ES-I3 (cell line): ENCODE data around the gene PITX2.

ENCODE experiments used
- H3K36me3 ChIP-seq: 2 replicates; pipeline ENCODE4 v1.6.1; 2013; ENCODE audit warnings: mild to moderate bottlenecking, low read length, control low read depth, moderate library complexity; ENCODE audit not compliant: insufficient read depth
- H3K4me1 ChIP-seq: 2 replicates; pipeline ENCODE4 v1.6.1; 2013; ENCODE audit warnings: mild to moderate bottlenecking, control low read depth, low read length; ENCODE audit not compliant: insufficient read depth
- H3K9ac ChIP-seq: 2 replicates; pipeline ENCODE4 v1.6.1; 2013; ENCODE audit warnings: low read depth, mild to moderate bottlenecking, low read length, moderate library complexity
- H3K9me3 ChIP-seq: 2 replicates; pipeline ENCODE4 v1.6.1; 2013; ENCODE audit warnings: mild to moderate bottlenecking, low read length, moderate library complexity; ENCODE audit not compliant: control insufficient read depth, insufficient read depth

Gene PITX2

DNA sequence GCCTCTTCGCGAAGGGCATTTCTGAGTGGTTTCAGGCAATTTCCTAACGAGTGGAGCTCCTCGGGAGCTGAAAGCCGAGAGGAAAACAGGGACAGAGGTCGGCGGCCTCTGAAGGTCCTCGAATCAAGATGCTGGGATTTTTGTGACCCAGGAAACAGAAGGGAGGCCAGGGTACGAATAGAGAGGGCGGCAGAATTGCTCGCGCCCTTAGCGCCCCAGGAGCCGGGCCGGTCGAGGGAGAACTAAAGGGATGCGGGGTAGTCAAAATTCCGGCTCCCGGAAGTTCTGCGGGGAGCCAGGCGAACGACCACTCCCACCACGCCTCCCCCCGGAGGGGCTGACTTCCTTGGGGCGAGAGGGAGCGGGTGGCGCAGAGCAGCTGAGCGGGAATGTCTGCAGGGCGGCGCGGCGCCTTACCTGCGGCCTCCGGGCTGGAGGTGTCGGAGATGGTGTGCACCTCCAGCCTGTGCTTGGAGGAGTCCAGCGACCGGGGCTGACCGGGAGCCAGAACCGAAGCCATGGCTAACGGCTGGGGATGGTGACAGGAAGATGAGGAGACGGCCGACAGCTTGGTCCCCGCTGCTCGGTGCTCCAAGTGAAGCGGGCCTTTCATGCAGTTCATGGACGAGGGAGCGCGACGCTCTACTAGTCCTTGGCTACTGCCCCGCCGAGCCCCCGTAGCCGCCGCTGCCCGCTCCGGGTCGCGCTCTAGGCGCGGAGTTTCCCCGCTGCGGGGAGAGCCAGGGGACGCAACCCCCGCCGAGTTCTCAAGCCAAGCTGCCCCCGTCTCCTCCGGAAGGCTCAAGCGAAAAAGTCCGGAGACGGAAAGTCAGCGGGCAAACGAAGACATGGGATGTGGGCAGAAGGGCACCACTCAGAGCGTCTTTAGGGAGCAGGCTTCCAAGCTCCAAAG is 782 bp downstream of the PITX2 start:
- Histone ChIP-seq H3K36me3 (no peaks in the 10 kb centered on the region), H3K9ac (peak overlapping the region; percentile 54; the same call in 1 of the 2 replicates), H3K9me3 (no peaks in the 10 kb centered on the region), H3K4me1 (peaks cover 5% of the 10 kb centered on the region; the same call in 1 of the 2 replicates)

DNA sequence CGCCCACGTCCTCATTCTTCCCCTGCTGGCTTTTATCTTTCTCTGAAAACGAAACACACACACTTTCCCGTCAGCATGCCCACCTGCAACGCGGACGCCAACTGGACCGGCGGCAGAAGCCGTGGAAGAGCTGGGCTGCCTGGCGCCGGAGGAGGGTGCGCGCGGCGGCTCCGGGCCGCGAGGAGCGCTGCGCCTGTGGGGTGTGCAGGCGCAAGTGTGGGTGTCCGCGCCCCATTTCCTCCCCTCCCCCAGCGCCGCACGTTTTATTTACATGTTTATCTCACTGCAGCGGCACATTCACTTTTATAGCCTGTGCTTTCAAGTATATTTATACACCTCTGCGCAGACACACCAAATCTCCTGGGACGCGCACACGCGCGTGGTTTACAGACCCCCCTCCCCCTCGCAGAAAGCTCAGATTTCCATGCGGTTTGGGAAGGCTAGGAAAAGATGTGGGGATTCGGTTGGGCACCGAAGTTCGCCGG is 1.5 kb downstream of the PITX2 start:
- Histone ChIP-seq H3K9ac (peak overlapping the region; percentile 54; the same call in 1 of the 2 replicates), H3K9me3 (no peaks in the 10 kb centered on the region), H3K36me3 (no peaks in the 10 kb centered on the region), H3K4me1 (peaks cover 5% of the 10 kb centered on the region; the same call in 1 of the 2 replicates)

DNA sequence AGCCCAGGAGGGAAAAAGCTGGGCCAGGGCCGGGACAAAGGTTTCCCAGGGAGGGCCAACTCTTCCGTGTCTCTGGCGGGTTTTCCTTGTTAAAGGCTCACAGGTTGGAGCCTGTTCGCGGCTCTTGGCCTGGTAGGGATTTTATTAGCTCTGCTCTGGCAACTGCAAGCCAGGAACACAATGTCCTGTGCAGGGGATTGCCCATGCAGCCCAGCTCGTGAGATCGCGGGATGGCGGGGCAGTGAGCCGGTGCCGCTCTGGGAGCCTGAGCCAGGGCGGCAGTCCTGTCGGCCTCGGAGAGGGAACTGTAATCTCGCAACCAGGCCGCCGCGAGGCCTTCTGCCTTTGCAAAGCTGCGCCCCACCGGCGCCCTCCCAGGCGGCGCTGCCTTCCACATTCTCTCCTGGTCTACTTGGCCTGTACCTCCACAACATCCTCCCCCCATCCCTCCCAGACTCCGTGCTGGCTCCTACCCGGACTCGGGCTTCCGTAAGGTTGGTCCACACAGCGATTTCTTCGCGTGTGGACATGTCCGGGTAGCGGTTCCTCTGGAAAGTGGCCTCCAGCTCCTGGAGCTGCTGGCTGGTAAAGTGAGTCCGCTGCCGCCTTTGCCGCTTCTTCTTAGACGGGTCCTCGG is 2.1 kb downstream of the PITX2 start:
- peak overlapping the region; percentile 54; the same call in 1 of the 2 replicates for H3K9ac ChIP-seq
- no peaks in the 10 kb centered on the region for H3K9me3 ChIP-seq
- H3K4me1 ChIP-seq: peaks cover 5% of the 10 kb centered on the region; the same call in 1 of the 2 replicates
- no peaks in the 10 kb centered on the region for H3K36me3 ChIP-seq

DNA sequence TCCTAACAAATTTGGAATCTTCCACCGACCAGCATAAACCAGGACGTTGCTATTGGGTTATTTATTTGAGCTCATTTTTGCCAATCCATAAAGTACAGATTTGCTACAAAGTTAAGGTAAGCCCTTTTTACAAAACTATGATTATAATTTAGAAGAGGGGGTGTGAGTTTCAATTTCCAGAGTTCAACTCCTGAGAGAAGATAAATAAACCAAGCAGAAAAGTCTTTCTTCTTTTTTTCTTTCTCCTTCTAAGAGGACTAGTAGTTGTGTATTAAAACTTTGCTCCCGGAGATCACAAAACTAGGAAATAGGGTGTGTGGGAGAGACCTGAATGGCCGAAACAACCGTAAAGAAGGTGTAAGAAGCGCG is 2.6 kb downstream of the PITX2 start:
- Histone ChIP-seq H3K36me3 (no peaks in the 10 kb centered on the region), H3K4me1 (peaks cover 5% of the 10 kb centered on the region; the same call in 1 of the 2 replicates), H3K9me3 (no peaks in the 10 kb centered on the region), H3K9ac (peak overlapping the region; percentile 54; the same call in 1 of the 2 replicates)

DNA sequence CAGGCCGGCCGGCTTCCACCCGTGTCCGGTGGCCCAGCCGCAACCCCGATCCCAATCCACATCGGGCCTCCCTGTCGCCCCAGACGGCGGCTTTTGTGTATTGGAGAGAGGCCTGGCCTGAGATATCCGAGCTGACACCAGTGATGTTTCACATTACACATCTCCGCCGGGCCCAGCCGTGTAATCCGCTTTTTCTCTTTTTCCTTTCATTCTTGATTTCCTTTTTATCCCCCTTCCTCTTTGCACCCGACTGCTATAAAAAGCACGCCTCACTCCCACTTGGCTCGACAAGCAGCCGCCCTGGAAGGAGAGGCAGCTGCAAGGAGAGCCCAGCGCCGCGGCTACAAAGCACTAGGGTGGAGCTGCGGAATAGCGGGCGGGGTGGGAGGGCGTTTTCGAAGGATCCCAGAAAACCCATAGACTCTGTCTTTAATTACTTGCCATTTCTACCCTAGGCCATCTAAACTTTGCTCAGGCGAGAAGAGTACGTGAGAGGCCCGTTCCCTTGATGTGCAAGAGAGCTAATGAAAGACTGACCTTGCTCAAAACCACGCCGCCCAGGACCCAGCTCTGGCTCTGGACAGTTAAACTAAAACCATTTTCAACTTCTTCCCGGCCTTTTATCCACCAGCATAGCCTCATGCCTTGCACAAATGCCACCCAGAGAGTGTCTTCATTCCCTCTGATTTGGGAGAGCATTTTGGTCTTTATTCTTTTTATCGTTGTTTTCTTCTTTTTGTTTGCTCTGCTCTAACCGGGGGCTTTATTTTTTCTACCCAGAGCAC is 3.2 kb downstream of the PITX2 start:
- H3K36me3 ChIP-seq: no peaks in the 10 kb centered on the region
- H3K9me3 ChIP-seq: no peaks in the 10 kb centered on the region
- H3K4me1 ChIP-seq: peaks cover 5% of the 10 kb centered on the region; the same call in 1 of the 2 replicates
- peak overlapping the region; percentile 26; the same call in 1 of the 2 replicates for H3K9ac ChIP-seq

DNA sequence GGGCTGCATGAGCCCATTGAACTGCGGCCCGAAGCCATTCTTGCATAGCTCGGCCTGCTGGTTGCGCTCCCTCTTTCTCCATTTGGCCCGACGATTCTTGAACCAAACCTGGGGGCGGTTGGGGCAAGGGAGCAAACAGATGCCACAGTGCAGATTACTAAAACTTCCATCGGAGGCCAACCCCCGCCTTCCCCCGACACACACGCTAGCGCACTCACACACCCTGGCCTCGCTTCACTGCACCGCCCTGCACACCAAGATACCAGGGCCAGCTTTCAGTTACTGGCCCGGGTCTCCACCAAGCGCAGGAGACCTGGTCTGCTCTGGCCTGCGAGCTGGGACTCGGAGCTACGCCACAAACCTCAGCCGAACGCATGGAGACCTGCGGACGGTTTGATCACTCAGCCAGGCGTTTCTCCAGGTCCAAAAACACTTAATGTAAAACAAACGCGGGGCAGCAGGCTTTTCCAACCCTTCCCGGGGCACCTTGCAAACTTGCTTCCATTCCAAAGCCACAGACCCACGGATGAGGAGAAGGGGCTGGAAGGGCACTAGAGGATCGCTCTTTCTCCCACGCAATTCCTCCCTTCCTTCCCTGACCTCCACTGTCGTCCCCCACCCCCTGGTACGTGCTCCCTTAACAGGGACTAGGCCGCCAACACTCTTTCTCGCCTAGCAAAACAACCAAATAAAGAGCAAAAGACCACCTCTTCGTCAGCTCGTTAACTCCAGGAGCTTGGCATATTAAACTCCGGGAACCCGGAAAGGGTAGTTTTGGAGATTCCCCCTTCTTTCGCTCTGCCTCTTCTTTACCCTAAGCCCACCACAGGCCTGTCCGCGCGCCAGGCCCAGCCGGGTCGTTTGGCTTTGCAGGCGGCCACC is 4.1 kb downstream of the PITX2 start:
- Histone ChIP-seq H3K9ac (peak overlapping the region; percentile 26; the same call in 1 of the 2 replicates), H3K4me1 (peaks cover 5% of the 10 kb centered on the region; the same call in 1 of the 2 replicates), H3K36me3 (no peaks in the 10 kb centered on the region), H3K9me3 (no peaks in the 10 kb centered on the region)

DNA sequence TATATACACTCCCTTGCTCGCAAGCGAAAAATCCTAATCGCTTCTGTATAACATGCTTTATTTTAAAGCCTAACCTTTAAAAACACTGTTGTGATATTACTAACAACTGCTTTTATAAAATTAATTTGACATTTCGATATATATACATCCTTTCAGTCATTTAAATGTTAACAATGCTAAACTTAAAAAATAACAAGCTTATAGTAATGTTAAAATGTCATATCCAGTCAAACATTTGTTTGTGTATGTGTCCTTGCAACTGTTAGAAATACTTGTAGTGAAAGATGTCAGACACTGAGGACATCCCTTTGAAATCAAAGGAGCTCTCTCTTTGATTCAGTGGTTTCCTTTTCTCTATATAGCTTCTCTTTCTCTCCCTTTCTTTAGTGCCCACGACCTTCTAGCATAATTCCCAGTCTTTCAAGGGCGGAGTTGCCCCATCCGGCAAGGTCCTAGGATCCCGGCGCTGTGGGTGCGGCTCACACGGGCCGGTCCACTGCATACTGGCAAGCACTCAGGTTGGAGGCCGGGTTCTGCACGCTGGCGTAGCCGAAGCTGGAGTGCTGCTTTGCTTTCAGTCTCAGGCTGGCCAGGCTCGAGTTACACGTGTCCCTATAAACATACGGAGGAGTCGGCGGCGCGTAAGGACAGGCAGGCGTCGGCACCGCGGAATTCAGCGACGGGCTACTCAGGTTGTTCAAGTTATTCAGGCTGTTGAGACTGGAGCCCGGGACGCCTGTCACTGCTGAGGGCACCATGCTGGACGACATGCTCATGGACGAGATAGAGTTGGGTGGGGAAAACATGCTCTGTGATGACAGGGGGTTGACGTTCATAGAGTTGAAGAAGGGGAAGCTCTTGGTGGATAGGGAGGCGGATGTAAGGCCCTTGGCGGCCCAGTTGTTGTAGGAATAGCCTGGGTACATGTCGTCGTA is 5.0 kb downstream of the PITX2 start:
- Histone ChIP-seq H3K36me3 (no peaks in the 10 kb centered on the region), H3K9me3 (no peaks in the 10 kb centered on the region), H3K9ac (peak overlapping the region; percentile 26; the same call in 1 of the 2 replicates), H3K4me1 (peaks cover 5% of the 10 kb centered on the region; the same call in 1 of the 2 replicates)

DNA sequence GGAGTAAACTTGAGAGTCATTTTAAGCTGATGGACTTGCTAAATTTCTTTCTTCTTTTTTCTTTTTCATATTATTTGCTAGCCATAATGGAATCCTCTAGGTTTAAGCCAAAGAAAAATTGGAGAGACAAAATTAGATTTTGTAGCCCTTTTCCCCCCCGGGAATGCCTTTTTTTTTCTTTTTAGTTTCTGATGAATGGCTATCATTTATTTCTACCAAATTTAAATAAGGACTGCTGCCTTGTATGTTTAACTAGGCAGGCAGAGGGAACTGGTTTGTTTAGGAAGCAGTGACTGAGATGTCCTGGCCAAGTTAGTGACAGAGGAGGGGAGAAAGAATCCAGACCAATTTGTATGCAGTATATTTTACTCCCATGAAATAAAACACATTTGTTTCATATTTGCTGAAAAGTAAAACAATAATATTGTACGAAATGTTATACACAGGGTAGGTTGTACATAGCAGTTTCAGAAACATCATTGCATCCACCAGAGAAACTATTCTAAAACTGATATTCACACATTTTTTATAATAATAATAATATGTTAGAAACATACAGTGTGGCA is 5.7 kb downstream of the PITX2 start:
- no peaks in the 10 kb centered on the region for H3K36me3 ChIP-seq
- no peak overlapping the region for H3K9ac ChIP-seq
- H3K9me3 ChIP-seq: no peaks in the 10 kb centered on the region
- peaks cover 5% of the 10 kb centered on the region; the same call in 1 of the 2 replicates for H3K4me1 ChIP-seq

DNA sequence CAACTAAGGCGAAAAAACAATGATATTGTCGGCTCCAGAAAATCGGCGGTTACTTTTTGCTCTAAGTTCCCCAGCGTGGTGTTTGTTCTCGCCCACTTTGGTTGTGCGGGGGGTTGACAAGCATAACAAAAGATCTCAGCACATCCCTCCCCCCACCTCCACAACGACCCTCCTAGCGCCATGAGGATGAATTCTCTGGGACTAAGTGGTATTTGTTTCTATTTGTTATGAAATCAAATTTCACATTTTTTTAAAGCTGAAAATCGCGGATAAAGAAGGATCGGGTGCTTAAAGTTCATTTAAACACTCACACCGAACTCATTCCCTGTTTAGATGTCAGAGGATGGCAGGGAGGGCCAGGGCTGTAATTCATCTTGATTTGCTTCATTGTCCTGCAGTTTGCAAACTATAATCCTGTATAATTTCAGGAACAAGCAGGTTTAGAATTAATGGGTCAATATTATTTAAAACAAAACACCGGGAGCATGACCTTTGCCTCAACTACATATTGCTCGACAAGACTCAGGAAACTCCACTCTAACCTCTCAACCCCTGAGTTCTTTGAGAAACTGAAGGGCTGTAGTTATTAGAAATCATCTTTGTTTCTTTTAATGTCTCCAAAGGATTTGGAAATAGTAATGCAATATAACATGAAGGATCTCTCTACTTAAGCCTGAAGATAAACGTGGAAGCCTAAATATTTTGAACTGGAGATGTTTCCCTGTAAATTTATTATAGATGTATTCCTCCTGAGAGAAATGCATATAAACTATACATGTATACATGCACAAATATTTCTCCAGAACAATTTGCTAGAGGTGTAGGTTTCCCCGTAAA is 6.4 kb downstream of the PITX2 start:
- peak overlapping the region; percentile 63; the same call in 1 of the 2 replicates for H3K9ac ChIP-seq

DNA sequence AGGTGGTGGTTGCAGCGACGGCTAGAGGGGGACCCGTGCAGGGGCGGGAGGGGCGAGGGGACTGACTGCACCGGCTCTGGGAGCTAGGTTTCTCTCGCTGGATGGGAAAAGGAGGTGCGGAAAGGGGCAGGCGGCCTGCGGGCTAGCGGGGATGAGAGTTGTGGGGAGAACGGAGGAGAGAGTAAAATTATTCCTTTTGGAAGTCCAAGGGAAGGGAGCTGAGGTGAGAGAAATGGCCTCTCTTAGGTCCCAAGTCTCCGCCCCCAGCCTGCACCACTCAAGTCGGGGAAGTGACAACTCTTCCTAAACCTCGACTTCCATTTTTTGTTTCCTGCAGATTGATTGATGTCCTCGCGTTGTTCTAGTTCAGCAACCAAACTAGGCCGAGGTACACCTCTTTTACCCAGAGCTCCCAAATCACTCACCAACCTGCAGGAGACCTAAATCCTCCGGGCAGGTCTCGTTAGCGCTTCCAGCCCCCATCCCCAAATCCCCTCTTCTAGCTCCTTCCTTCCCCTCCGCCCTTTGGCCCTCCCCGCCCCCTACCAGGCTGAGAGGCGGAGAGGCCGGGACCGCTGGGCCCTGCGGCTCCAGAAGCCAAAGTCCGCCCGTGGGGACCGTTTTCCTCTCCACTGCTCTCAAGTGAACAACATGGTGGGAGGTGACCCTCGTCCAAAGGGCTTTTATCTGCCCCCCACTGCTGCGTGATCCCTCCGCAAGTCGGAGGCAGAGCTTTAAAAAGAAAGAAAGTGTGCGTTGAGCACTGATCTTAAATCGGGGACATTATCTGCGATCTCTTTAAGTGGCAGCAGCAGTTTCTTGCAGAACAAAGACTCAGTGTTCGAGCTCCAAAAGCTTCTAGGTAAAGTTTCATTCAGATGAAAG is 7.3 kb downstream of the PITX2 start:
- Histone ChIP-seq H3K9me3 (no peaks in the 10 kb centered on the region), H3K36me3 (no peaks in the 10 kb centered on the region), H3K9ac (peak overlapping the region; percentile 63), H3K4me1 (peaks cover 5% of the 10 kb centered on the region; the same call in 1 of the 2 replicates)

More for the DNA sequence above, 6.4 kb downstream of the PITX2 start:
- Histone ChIP-seq H3K9me3 (no peaks in the 10 kb centered on the region), H3K36me3 (no peaks in the 10 kb centered on the region), H3K4me1 (peaks cover 5% of the 10 kb centered on the region; the same call in 1 of the 2 replicates)

DNA sequence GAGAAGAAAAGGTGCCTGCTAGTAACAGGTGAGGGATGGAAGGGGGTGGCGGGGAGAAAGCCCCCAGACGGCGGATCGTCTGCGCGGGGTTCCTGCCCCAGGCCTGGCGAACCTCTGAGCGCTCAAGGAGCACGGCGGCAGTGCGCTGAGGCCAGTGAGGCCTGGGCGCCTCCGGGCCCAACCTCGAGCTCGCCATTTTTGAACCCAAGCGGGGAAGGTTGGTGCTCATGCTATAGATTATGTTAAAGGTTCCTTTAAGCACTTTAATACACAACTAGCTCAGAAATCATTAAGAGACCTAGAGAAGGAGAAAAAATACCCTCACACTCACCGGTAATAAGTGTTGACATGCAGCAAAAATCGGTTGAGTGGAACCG is 7.9 kb downstream of the PITX2 start:
- Histone ChIP-seq H3K9me3 (no peaks in the 10 kb centered on the region), H3K4me1 (no peaks in the 10 kb centered on the region; the same call in 1 of the 2 replicates), H3K36me3 (no peaks in the 10 kb centered on the region), H3K9ac (peak overlapping the region; percentile 63)
